NCI-H2227 (cell line): ENCODE data around the gene BIN1.
"Not testable (repeated sequence)": the region's sequence is repeated elsewhere in the genome, so short reads cannot be mapped to it uniquely, and the experiment has no call there.

Experiments
- DNase-seq: peaks from one replicate; lab custom pipeline; 2025; ENCODE audit not compliant: unreplicated experiment; lab: John Stamatoyannopoulos, UW

BIN1 gene

GRCh38 chr2:127029350-127030051, 77.5 kb downstream of the BIN1 start:
- no peak for DNase-seq

DNA sequence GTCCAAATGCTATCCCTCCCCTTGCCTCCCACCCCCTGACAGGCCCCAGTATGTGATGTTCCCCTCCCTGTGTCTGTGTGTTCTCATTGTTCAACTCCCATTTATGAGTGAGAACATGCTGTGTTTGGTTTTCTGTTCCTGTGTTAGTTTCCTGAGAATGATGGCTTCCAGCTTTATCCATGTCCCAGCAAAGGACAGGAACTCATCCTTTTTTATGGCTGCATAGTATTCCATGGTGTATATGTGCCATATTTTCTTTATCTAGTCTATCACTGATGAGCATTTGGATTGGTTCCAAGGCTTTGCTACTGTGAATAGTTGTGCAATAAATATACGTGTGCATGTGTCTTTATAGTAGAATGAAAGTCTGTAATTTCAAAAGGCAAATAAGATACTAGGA, 78.2 kb downstream of the BIN1 start:
- not testable (repeated sequence) for DNase-seq

GRCh38 chr2:127027715-127028114, 79.2 kb downstream of the BIN1 start:
- DNase-seq: no peak

GRCh38 chr2:127025359-127026166, 81.4 kb downstream of the BIN1 start:
- DNase-seq: peak; percentile 98

DNA sequence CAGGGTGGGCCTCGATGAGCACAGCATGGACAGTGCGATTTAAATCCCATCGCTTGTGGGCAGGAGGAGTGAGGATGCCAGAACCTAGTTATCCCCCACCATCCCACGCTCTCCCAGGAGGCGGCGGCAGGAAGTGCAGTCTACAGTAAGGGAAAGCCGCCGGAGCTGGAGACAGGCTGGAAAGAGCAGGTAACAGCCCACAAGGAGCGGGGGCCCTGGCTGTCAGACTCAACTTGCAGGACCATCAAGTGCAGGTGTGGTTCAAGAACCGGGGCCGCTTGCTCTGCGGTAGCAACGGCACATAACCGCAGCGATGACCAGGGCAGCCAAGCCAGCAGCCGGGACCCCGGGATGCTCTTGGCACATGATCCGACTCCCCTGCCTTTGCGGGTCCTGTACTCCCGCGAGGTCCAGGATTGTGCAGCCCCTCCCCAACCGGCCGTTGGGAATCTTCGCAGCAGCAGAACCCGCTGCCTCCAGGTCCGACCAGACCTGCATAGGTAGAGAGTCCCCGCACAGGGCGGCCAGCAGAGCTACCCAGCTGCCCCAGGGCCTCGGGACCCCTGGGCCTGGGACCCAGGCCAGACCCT, 82.1 kb downstream of the BIN1 start:
- peak; percentile 85 for DNase-seq

- DNase-seq: no peak
Measured at GRCh38 chr2:127023504-127023903, 83.5 kb downstream of the BIN1 start.

DNA sequence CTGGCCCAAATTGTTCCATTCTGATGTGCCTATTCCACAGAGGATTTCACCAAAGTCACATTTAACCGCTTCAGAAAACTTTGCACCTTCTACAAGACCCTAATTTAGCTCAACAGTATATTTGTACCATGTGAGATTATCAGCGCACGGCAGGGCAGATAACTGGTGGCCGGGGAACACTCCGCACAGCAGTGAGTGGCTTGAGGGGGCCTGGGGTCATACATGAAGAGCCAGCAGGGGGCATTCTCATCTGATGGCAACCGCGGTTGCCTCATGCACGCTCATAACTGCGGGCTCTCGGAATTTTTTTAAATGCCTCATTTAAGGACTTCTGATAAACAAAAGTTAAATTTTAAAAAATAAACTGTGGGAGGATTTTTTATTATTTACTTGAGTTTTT, 84.1 kb downstream of the BIN1 start:
- DNase-seq: no peak

- DNase-seq: no peak
Measured at GRCh38 chr2:127020536-127020935, 86.4 kb downstream of the BIN1 start.

DNA sequence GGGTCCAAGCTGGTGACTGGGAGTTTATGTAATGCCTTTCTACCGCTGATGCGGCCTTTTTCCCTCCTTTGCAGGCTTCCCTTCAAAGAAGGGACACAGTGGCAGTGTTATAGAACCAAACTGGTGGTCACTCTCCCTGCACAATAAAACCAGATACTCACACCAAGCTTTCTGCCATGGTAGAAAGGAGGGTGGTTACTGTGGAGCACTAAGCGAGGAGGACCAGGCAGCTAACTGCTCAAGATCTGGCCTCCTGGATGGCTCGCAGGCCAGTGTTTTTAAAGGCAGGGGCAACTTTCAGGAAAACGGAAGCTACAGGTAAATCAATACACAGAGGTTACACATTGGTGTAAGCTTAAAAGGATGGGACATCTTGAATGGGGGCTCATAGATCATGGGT, 89.4 kb downstream of the BIN1 start:
- DNase-seq: no peak

DNA sequence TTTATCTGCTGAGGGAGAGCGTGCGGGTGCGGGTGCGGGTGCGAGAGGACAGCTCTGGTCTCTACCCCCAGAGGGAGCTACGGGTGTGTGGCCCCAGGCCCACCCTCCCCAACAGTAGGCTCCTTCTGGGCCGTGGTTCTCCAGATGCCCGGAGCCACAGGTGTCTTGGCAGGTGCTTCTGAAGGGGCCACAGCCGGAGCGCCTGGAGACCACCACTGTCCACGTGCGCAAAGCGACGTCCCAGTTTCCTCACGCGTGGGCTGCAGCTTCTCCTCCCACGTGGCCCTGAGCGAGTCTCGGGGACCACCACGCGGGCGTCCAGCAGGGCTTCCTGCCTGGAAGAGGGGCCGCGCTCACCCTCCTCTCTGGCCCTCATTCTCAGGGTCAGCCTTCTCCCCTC, 90.6 kb downstream of the BIN1 start:
- no peak for DNase-seq

DNA sequence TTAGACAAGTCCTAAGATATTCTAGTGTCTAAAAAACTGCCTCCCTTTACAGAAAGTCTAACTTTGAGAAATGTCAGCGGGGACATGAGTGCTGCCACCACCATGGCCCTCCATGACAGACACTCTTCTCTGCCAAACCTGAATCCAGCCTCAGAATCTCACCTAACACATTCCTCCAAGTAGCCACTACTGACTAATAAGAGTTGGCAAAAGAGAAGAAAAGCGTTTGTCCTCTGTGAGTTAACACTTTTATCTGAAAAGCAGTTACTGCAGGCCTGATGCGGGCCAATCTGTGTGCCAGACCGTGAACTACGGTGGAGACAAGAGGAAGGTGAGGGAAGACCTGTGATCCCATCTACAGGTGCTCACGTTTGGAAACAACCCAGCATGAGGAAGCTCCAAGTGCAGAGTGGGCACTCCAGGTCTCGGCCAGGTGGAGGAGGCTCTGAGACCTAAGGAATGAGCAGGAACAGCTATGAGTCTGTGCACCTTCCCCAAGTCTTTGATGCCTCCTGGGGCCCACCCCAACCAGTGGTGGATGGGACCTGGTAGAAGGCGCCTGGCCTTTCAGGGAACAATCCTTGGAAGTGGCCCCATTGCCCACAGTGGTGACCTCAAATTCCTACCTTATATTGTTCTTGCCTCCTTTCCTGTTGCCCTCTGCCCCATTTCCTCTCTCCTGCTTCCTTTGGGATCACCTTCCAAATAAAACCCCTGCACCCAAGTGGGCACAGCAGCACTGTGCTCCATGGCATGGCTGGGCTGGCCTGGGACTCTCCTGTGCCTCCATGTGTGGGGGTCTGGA, 91.6 kb downstream of the BIN1 start:
- DNase-seq: no peak

DNA sequence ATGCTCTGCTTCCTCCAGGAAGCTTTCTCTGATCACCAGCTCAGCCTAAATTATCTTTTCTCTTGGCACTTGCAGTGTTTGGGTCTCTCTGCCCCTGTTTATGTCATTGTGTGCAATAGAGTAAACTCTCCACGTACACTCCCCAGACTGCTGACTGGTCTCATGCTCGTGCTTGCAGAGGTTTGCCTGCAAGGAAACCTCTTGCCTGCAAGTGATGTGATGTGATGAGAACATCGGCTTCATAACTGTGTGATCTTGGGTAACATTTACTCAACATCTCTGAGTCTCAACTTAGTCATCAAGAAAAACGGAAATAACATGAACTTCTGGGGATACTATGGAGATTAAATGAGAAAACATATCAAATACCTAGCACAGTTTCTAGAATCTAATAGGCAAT, 92.3 kb downstream of the BIN1 start:
- no peak for DNase-seq

GRCh38 chr2:127014224-127014623, 92.7 kb downstream of the BIN1 start:
- no peak for DNase-seq

DNA sequence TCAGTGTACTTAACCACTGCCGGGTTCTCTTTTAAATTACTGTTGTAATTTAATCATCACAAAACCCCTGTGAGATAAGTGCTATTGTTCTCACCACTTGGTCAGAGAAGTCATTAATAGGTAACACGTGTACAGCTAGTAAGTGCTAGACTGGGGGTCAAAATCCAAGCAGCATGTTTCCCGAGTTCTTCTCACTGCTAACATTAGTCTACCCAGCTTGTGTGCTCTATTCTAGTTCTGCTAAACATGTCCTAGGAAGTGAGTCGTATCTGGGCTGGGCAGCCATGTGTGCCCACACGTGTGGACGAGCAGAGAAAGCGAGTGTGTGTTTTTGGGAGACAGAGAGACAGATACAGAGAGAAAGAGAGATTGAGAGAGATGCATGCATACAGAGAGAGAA, 94.1 kb downstream of the BIN1 start:
- DNase-seq: no peak

DNA sequence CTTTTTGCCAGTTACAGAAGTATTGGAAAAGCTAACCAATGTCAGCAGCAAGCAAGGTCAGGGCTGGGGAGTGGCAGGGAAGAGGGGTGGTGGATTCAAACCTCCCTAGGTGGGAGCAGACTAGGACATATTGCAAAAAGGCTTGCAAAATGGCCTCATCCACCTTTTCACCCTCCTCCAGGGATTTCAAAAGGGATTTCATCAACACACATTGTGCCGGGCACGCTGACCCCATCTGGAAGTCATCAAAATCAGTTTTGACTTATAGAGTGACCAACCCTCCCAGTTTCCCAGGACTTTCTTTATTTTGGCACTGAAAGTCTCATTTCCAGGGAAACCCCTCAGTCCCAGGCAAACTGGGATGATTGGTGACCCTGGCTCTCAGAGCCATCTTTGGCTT, 94.7 kb downstream of the BIN1 start:
- no peak for DNase-seq

GRCh38 chr2:127011796-127012195, 95.2 kb downstream of the BIN1 start:
- DNase-seq: no peak

- no peak for DNase-seq
Measured at GRCh38 chr2:127011231-127011661, 95.7 kb downstream of the BIN1 start.

GRCh38 chr2:127008265-127009015, 98.5 kb downstream of the BIN1 start:
- no peak for DNase-seq

- DNase-seq: no peak
Measured at GRCh38 chr2:127007652-127008051, 99.3 kb downstream of the BIN1 start.

DNA sequence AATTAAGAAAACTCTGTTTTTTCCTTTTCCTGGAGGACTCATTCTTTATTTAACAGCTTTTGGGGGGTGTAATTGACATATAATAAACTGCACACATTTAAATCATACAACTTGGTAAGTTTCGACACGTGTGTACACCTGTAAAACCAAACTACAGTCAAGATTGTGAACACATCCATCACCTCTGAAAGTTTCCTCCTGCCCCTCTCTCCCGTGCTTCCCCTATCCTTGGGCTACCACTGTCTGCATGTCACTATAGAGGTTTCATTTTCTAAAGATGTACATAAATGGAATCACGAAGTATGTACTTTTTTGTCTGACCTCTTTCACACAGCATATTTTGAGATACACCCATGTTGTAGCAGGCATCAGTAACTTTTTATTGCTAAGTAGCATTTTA, 100.0 kb downstream of the BIN1 start:
- DNase-seq: no peak
